Smooth muscle cell (in vitro differentiated cells): ENCODE data around the gene CFD. TPM values are rescaled to one million over a fixed set of nuclear protein-coding genes. Genes with fewer than 3 reads are reported as not detected.

Experiments used
- DNase-seq: peaks from one replicate; lab custom pipeline; 2025; ENCODE audit not compliant: unreplicated experiment; lab: John Stamatoyannopoulos, UW
- H2AFZ ChIP-seq: fragments of 200-600 bp; sonication (generic); 2 replicates; pipeline ENCODE4 v1.6.0; 2016; ENCODE audit warnings: antibody characterized with exemption, low read depth, mild to moderate bottlenecking
- H3F3A ChIP-seq: fragments of 200-600 bp; sonication (generic); 2 replicates; pipeline ENCODE4 v1.6.0; 2017; ENCODE audit warnings: antibody characterized with exemption, low read depth
- H3K27ac ChIP-seq: fragments of 200-600 bp; sonication (generic); 2 replicates; pipeline ENCODE4 v1.5.1; 2016; ENCODE audit warnings: low read depth, mild to moderate bottlenecking
- H3K27me3 ChIP-seq: fragments of 200-600 bp; sonication (generic); 2 replicates; pipeline ENCODE4 v1.6.1; 2016; ENCODE audit warnings: low read depth, mild to moderate bottlenecking
- H3K36me3 ChIP-seq: fragments of 200-600 bp; sonication (generic); 2 replicates; pipeline ENCODE4 v1.5.1; 2016; ENCODE audit warnings: low read depth
- H3K4me1 ChIP-seq: fragments of 200-600 bp; sonication (generic); 2 replicates; pipeline ENCODE4 v1.5.1; 2016; ENCODE audit warnings: low read depth
- H3K4me2 ChIP-seq: fragments of 200-600 bp; sonication (generic); 2 replicates; pipeline ENCODE4 v1.6.0; 2016; ENCODE audit warnings: mild to moderate bottlenecking
- H3K4me3 ChIP-seq: fragments of 200-600 bp; sonication (generic); 2 replicates; pipeline ENCODE4 v1.5.1; 2016; ENCODE audit warnings: mild to moderate bottlenecking
- H3K79me2 ChIP-seq: fragments of 200-600 bp; sonication (generic); 2 replicates; pipeline ENCODE4 v1.6.0; 2016; ENCODE audit warnings: low read depth, mild to moderate bottlenecking
- H3K9ac ChIP-seq: fragments of 200-600 bp; sonication (generic); 2 replicates; pipeline ENCODE4 v1.6.0; 2016; ENCODE audit warnings: low read depth
- H3K9me3 ChIP-seq: fragments of 200-600 bp; sonication (generic); replicated peaks from 2 replicates; pipeline ENCODE4 v1.5.1; 2016; ENCODE audit warnings: low read depth
- H4K20me1 ChIP-seq: fragments of 200-600 bp; sonication (generic); 2 replicates; pipeline ENCODE4 v1.6.0; 2016; ENCODE audit warnings: low read depth
- CTCF ChIP-seq: fragments of 200-600 bp; sonication (generic); IDR thresholded peaks from 2 replicates; pipeline ENCODE4 v1.5.1; 2017; ENCODE audit warnings: borderline replicate concordance, mild to moderate bottlenecking, antibody characterized with exemption; ENCODE audit not compliant: insufficient read depth, poor library complexity, severe bottlenecking
- WGBS: methylation state at CpG from one replicate; pipeline ENCODE4 v1.1.7; 2016; ENCODE audit warnings: low lambda C conversion rate; 5-methylcytosine and 5-hydroxymethylcytosine counted together
- polyA plus RNA-seq: library from polyadenylated mRNA; unstranded; fragments of >200 nt; fragmentation: Nextera tagmentation; extraction: Ambion mirVana; gene quantifications from 2 replicates; pipeline ENCODE4 v1.2.1, GENCODE V29; 2016
- total RNA-seq: library from RNA; depleted of rRNA; stranded (reverse); fragments of >200 nt; gene quantifications from 2 replicates; pipeline ENCODE4 v1.2.3, GENCODE V29; 2014

The CFD gene
- total and polyA plus RNA-seq, 2 experiments from 2014 or later = 0.34 TPM; not detected in 1

DNA sequence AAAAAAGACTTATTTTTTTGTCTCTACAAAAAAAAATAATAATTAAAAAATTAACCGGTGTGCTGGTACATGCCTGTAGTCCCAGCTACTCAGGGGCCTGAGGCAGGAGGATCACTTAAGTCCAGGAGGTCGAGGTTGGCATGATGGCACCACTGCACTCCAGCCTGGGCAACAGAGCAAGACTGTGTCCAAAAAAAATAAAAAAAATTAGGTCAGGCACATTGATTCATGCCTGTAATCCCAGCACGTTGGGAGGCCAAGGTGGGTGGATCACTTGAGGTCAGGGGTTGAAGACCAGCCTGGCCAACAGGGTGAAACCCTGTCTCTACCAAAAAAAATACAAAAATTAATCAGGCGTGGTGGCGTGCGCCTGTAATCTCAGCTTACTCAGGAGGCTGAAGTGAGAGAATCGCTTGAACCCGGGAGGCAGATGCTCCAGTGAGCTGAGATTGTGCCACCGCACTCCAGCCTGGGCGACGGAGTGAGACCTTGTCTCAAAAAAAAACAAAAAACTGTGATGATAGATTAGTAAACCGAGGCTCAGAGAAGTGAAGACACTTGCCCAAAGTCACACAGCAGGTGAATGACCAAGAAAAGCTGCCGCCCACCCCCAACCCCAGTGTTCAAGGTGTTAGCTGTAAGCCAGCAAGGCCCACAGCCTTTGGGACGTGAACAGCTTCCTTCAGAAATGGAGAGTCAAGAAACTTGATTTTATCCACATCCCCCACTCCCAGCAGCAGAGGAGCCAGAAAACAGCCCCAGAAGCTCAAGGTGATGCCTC lies 43.2 kb downstream of the CFD start:
- Histone ChIP-seq H3F3A (no peaks in the 10 kb centered on the region), H3K27ac (no peak overlapping the region), H3K4me2 (no peak overlapping the region), H3K4me3 (no peak overlapping the region), H3K79me2 (peaks cover 43% of the 10 kb centered on the region), H3K36me3 (no peaks in the 10 kb centered on the region), H3K27me3 (no peaks in the 10 kb centered on the region), H3K4me1 (peaks cover 4% of the 10 kb centered on the region), H2AFZ (no peak overlapping the region), H3K9me3 (no peaks in the 10 kb centered on the region), H3K9ac (no peak overlapping the region), H4K20me1 (peaks cover 88% of the 10 kb centered on the region)
- no peak for DNase-seq
- TF ChIP-seq CTCF = no peak
- WGBS = 96% methylated on average over 14 of the region's 14 CpGs

DNA sequence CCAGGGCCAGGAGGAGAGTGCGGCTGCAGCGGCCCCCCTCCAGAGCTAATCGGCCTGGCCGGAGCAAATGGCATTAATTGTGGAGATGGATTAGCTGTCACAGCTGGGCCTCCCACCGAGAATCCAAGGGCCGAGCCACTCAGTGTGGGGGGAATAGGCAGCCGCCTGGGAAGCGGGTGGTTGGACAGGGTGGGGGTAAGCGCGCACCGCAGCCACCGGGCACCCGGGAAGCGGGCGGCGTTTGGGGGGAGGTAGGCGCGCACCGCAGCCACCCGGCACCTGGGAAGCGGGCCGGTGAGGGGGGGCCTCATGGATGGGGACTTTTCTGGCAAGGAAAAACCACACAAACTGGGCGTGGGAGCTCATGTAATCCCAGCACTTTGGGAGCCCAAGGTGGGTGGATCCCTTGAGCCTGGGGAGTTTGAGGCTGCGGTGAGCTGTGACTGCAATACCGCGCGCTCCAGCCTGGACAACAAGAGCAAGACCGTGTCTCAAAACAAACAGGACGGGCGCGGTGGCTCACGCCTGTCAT lies 43.9 kb downstream of the CFD start:
- peaks cover 95% of the 10 kb centered on the region for H4K20me1 ChIP-seq
- TF ChIP-seq CTCF = no peak

DNA sequence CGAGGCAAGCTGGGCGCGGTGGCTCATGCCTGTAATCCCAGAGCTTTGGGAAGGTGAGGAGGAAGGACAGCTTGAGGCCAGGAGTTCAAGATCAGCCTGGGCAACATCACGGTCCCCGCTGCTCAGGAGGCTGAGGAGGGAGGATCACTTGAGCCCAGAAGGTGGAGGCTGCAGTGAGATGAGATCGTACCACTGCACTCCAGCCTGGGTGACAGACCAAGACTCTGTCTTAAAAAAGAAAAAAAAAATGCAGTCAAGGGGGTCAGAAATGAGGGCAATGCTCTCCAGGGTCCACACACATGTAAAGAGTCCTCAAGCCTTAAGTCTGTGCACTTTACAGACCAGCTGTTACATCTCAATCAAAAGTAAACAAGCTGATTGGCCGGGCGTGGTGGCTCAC lies 45.1 kb downstream of the CFD start:
- DNase-seq = no peak
- H3F3A ChIP-seq = no peaks in the 10 kb centered on the region
- 97% methylated on average over 8 of the region's 8 CpGs for WGBS
- H3K4me1 ChIP-seq = peaks cover 4% of the 10 kb centered on the region
- TF ChIP-seq CTCF = no peak
- no peak overlapping the region for H3K9ac ChIP-seq
- H4K20me1 ChIP-seq = peaks cover 96% of the 10 kb centered on the region
- H2AFZ ChIP-seq = no peak overlapping the region
- no peak overlapping the region for H3K27ac ChIP-seq
- H3K27me3 ChIP-seq = no peaks in the 10 kb centered on the region
- H3K36me3 ChIP-seq = no peaks in the 10 kb centered on the region
- no peak overlapping the region for H3K4me3 ChIP-seq
- H3K79me2 ChIP-seq = peaks cover 61% of the 10 kb centered on the region
- no peaks in the 10 kb centered on the region for H3K9me3 ChIP-seq
- no peak overlapping the region for H3K4me2 ChIP-seq

More for the DNA sequence above, 43.9 kb downstream of the CFD start:
- Histone ChIP-seq H3K4me3 (no peak overlapping the region), H3K9ac (no peak overlapping the region), H3K4me2 (no peak overlapping the region), H3K79me2 (peaks cover 50% of the 10 kb centered on the region), H3K27me3 (no peaks in the 10 kb centered on the region), H3K36me3 (no peaks in the 10 kb centered on the region), H3F3A (no peaks in the 10 kb centered on the region), H3K9me3 (no peaks in the 10 kb centered on the region), H2AFZ (no peak overlapping the region), H3K4me1 (peaks cover 4% of the 10 kb centered on the region), H3K27ac (no peak overlapping the region)
- 79% methylated on average over 30 of the region's 32 CpGs for WGBS
- DNase-seq = no peak
